Measurements from ENCODE around the gene RASSF8.

- no peak for TF ChIP-seq CTCF (IDR thresholded peaks at IDR 0.05; ENCODE audit: insufficient read depth, low read depth, low read length)
- TF ChIP-seq EZH2 (IDR thresholded peaks at IDR 0.05; ENCODE audit: insufficient read depth, low read length): no peak
Measured at GRCh38 chr12:26014085-26014484, 55.6 kb downstream of the RASSF8 start.
